Measurements from ENCODE around the gene RAB6D.
"Not testable (repeated sequence)": the region's sequence is repeated elsewhere in the genome, so short reads cannot be mapped to it uniquely, and the experiment has no call there.

RAB6D gene

DNA sequence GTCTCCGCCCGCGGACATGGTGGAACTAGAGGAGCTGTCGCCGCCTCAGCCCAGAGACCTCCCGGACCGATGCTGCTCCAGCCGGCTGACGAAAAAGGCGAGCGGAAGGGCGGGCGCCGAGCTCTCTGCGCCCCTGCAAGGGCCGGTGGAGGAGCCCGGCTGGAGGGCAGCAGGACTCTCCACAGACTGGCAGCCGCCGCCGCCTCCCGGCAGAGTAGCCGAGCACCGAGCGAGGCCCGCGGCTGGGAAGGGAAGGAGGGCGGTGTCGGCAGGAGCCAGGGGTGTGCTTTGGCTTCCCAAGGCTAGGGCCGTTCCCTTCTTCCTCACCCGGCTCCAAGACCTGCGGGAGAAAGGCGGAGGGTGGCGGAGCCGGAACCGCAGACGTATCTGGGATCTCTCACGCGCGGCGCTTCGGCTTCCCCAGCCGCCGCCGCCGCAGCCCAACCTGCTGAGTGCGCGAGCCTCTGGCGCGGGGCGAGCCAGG is at the start of gene RAB6D:
RAB6D (minus strand) TSS at position 466 of the 484 bp plus-strand sequence; CDS start at position 18, 448 bp downstream.
- DNase-seq: not testable (repeated sequence)

DNA sequence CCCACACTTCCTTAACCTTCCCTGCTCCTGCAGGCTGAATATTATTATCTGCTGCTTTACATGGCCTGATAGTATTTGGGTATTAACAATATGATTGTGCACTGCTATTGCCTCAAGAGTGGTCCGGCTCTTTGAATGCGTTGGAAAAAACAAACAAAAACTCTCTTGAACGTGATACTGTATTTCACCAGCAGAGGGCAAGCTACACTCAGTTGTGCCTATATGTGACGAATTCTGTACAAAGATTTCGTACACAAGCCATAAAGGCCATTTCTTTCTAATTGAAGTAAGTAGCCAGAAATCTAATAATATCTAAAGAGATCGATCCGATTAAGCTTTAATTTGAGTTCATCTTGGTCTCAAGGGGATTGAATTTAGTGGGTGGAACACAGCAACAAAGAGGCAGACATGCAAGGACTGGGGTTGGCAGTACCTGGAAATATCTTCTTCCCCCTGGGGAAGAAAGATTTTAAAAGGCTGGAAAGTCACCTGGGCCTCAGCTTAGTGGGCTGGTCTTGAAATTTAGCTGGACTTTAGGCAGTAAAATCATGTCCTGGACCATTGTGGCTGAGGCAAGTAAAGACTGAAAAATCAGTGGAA is 49.3 kb upstream of the RAB6D start:
- no peak for DNase-seq

- no peak for DNase-seq
These were observed 46.2 kb upstream of the RAB6D start for GRCh38 chr2:131410173-131410572.

GRCh38 chr2:131408778-131409177 is 44.8 kb upstream of the RAB6D start:
- DNase-seq: no peak

DNA sequence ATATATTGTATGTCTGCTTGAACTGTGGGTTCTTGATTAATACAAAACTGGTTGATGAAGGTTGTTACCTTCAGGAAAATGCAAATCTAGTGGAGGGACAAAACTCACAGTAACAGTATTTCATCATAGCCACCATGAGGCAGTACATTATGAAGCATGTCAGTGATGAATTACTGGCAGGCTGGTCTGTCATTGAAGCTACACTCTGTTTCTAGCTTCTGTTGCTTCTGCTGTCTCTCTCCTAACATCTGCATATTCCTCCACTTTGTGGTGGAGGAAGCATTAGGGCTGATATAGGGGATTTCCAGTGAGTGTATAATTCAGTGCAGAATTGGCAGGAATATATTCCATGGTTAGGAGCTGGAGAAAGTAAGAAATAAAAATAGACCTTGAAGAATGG is 44.2 kb upstream of the RAB6D start:
- no peak for DNase-seq

DNA sequence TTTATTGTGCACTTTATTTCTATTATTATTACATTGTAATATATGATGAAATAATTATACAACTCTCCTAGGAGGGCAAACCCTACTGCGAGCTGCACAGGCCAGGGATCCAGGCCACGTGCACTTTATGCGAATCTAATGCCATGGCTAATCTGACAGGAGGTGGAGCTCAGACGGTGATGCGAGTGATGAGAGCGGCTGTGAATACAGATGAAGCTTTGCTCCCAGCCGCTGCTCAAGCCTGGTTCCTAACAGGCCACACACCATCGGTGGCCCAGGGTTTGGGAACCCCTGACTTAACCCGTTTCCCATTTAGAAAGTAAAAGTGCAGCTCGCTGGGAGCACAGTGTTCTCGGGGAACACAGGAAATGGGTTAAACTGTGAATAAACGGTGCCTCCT is 40.8 kb upstream of the RAB6D start:
- no peak for DNase-seq

DNA sequence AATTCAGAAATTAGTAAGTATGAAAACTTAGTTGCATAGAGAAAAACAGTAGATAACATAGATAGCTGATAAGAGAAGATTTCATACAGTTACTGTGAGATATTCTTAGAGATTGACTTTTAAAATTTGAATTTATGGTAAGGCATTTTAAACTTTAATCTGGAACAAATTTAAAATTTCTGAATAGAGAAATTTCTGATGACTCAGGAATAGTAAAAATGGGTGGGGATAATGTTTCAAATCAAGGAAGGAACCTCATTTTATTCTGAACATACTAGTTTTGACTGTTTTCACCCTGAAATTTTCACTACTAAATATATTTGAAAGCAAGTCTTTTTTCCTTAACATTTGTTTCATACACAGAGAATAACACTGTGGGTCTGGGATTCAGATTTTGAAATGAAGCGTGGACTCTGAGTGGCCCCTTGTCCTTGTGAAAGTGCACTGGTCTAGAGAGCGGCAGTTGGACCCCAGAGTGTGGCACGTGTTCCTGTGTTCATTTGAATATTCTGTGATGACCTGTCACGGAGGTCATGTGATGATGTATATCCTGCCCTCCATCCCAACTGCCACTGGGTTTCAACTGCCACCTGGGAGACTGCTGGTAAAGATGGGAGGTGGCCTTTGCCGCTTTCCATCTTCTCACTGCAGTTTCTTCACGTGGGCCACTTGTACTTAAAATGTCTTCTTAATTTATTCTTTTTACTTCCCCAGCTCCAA is 38.5 kb upstream of the RAB6D start:
- DNase-seq: no peak

DNA sequence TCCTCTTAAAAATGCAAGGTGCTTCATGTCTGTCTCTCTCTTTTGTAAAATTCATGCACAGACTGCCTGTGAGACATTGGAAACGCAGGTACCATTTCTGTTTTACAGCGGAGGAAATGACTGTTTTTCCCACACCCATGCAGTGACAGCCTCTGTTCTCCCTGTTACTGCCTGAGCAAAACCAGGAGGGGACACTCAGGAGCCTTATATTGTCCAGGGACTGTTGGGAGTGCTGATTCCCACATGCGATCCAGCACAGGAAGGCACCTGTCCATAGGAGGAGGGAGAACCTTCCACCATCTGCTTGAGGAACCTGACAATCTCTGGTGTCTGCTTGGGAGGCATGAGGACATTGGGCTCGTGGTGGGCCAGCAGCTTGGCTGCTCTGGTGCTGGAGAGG is 36.9 kb upstream of the RAB6D start:
- no peak for DNase-seq

- DNase-seq: not testable (repeated sequence)
These were observed 36.5 kb upstream of the RAB6D start for GRCh38 chr2:131400441-131400840.

DNA sequence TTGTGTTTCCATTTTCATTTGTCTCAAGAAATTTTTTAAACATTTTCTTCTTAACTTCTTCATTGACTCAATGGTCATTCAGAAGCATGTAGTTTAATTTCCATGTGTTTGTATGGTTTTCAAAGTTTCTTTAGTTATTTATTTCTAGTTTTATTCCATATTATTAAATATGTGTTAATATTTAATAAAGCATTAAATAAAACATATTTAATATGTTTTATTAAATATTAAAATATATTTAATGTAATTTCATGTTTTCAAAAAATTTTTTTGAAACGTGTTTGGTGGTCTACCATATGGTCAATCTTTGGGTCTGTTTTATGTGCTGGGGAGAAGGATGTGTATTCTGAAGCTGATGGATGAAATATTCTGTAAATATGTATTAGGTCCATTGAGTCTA is 32.2 kb upstream of the RAB6D start:
- not testable (repeated sequence) for DNase-seq

DNA sequence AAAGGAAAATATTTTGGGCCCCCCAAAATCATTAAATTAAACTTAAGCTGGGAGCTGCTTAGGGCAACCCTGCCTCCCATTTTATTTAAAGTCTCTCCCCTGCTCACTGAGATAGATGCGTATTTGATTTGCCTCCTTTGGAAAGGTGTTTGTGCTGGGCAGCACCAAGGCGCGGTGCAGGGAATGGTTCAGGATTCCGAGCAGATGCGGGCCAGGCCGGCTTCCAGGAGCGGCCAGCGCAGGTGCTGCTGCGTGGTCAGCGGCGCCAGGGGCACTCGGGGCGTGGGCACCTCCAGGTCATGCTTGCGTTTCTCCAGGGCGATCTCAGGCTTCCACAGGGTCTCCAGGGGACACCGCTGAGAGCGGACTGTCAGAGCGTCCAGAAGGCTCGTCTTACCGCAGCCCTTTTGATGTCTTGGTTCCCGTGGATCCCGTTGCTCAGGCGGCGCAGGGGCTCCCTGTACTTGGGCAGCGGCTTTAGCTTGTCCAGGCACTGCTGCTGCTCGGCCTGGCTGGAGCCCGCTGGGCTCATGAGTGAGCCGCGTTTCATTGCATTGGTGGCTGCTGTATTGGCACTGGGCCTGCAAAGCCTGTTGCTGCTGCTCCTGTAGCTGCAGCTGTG is 31.2 kb upstream of the RAB6D start:
- not testable (repeated sequence) for DNase-seq

- DNase-seq: no peak
These were observed 30.4 kb upstream of the RAB6D start for GRCh38 chr2:131394147-131394931.

GRCh38 chr2:131391953-131392352 is 28.0 kb upstream of the RAB6D start:
- DNase-seq: not testable (repeated sequence)

DNA sequence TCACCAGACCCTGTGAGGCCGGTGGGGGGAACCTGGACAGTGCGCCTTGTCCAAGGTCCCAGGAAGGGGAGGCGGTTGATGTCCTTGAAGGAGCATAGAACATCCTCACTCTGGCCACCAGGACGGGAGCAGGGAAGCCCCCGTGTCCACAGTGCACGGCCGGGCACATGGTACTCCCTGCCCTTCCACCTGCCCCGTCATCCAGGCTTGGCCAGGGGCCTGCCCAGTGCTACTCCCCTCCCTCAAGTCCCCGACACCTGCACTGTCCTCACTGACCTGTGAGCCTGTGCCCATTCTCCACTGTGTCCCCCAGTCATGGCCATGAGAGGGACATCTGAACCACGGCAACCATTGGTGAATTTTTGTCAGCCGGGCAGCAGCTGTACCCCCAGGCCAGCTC is 27.5 kb upstream of the RAB6D start:
- DNase-seq: not testable (repeated sequence)

DNA sequence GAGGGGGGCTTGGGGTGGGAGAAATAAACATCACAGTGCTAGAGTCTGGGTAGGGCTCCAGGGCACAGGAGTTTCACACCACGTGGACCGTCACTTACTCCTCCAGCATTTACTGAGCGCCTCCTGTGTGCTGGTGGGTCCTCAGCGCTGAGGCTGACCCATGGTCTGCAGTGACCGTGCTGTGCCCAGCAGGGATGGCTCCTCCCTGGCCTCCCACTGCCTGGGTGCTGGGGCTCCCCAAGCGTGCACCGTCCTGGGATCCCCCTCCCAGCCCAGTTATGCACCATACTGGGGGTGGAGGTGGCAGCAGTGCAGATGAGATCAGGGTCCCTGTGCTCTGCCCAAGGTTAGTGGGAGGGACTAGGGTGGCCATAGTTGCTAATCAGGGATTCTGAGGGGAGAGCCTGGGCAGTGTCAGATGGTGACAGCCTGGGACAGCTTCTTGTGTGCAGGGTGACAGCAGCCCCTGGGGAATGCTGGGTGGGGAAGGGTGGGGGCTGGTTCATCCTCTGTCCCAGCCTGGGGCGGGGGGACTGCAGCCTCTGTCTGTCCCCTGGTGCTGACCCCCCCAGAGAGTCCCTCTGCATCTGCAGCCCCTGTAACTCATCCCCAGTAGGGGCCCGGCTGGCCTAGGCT is 26.6 kb upstream of the RAB6D start:
- DNase-seq: not testable (repeated sequence)

DNA sequence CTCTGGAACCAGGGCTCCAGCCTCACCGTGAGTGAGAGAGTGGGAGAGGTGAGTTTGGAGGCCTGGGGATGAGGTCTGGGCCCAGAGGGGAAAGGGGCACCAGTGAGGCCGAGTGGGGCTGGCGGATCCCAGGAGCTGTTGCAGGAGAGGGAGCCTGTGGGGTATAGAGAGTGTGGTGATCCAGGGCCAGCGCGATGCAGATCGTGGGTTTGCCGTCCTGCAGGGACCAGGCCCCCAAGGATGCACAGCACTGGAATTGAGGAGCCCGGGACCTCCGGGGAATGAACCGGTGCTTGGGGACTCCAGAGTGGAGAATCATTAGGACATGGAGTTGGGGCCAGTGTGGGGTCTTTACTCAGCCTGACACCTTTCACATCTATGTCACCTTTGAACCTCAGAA is 25.7 kb upstream of the RAB6D start:
- DNase-seq: no peak

DNA sequence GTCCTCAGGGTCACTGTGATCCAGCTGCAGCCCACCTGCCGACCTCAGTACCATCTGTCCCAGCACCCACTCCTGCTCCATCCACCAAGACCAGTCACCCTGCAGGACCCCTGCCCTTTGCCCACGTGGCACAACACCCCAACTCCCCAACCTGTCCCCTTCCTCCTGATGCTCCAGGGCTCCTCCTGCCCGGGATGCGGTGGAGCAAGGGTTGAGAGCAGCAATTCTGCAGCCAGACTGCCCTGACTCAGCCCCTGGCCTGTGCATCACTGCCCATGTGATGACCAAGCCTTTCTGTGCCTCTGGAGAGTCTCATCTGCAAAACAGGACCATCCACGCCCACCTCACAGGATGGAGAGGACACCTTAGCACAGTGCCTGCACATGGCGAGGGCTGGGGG is 24.9 kb upstream of the RAB6D start:
- not testable (repeated sequence) for DNase-seq

GRCh38 chr2:131373111-131373510 is 9.1 kb upstream of the RAB6D start:
- not testable (repeated sequence) for DNase-seq

GRCh38 chr2:131369954-131370353 is 6.0 kb upstream of the RAB6D start:
- no peak for DNase-seq

DNA sequence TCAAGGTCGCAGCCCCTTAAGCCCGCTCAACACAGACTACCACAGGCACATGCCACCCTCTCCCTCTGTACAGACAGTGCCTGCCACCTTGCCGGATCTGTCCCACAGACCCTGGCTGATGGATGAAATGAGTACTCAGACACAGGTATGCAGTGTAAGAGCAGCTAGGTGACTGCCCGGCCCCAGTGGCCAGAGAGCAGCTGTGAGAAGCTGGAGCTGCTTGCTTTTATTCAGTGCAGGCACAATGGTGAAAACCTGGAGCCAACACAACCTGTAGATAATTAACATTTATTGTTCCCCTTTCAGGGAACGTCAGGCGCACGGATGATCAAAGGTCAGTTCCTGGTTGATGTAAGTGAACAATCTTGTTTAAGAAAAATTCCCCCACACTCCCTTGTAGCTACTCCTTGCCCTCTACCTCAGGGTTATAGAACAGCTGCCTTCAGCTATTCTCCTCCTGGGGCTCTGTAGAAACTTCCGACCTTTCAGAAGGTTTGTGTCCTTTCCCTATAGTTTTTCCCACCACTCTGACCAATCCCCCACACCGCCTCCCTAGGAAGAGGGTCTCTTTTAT is 4.6 kb upstream of the RAB6D start:
- DNase-seq: not testable (repeated sequence)

DNA sequence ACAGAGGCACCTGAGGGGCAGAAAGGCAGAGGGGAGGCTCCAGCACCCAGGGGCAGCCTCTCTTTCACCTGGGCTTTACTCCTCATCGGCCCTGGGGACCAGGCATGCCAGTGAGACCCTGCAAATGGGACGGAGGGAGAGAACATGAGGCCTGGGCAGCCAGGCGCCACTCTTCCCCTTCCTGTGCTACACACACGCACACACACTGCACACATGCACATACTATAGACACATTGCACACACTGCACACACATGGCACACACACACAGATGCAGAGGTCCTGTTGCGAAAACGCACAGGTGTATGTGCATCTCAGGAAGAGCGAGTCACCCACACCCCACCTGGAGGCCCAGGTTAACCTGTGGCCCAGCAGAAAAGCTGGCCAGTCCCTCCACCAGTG is 3.4 kb upstream of the RAB6D start:
- no peak for DNase-seq

DNA sequence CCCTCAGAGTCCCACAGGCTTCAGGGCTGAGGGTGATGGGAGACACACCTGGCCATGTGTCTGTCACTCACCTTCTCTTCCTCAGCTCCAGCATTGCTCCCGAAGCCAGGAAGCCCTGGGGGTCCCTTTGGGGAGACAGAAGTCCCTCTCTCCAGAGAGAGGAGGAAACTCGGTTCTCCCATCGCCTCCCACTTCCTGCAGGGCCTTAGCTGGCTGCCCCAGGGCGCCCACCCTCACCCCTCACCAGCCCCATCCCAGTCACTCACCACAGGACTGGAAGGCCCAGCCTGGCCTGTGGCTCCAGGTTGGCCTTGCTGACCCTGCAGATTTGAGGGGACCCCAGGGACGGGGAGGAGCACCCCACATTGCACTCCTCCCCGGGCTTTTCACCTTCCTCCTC is 2.7 kb upstream of the RAB6D start:
- DNase-seq: no peak

All from NCI-H226 (cell line).